CD4-positive, alpha-beta T cell treated with Interleukin-6 at 100 ng/mL for 8 hours (primary cell): ENCODE data around the gene CD180.

ENCODE experiments used
- DNase-seq: peaks from one replicate; pipeline ENCODE4 v3.0.0-alpha.2; 2020; ENCODE audit warnings: mixed read lengths, low spot score

CD180 gene

GRCh38 chr5:67196537-67197059 is at the start of gene CD180:
Gene CD180, minus strand, starts transcription at chr5:67196799. Its CDS starts 158 bp downstream, at chr5:67196641.
- DNase-seq: no peak

- peak; percentile 71 for DNase-seq
These were observed 49.5 kb upstream of the CD180 start for GRCh38 chr5:67246108-67246507.

- no peak for DNase-seq
These were observed 48.8 kb upstream of the CD180 start for GRCh38 chr5:67245259-67245846.

GRCh38 chr5:67244345-67244793 is 47.8 kb upstream of the CD180 start:
- DNase-seq: no peak

GRCh38 chr5:67243944-67244343 is 47.3 kb upstream of the CD180 start:
- no peak for DNase-seq

- DNase-seq: no peak
These were observed 46.8 kb upstream of the CD180 start for GRCh38 chr5:67243349-67243748.

- no peak for DNase-seq
These were observed 44.7 kb upstream of the CD180 start for GRCh38 chr5:67241326-67241725.

- no peak for DNase-seq
These were observed 44.2 kb upstream of the CD180 start for GRCh38 chr5:67240846-67241245.

GRCh38 chr5:67240065-67240464 is 43.5 kb upstream of the CD180 start:
- DNase-seq: no peak

- no peak for DNase-seq
These were observed 41.6 kb upstream of the CD180 start for GRCh38 chr5:67238191-67238590.

- DNase-seq: no peak
These were observed 39.0 kb upstream of the CD180 start for GRCh38 chr5:67235399-67236110.

- DNase-seq: no peak
These were observed 38.1 kb upstream of the CD180 start for GRCh38 chr5:67234671-67235176.

- no peak for DNase-seq
These were observed 36.5 kb upstream of the CD180 start for GRCh38 chr5:67233075-67233474.

- no peak for DNase-seq
These were observed 26.6 kb upstream of the CD180 start for GRCh38 chr5:67223211-67223610.

- no peak for DNase-seq
These were observed 25.8 kb upstream of the CD180 start for GRCh38 chr5:67222243-67223025.

- peak; percentile 60 for DNase-seq
These were observed 25.1 kb upstream of the CD180 start for GRCh38 chr5:67221487-67222242.

GRCh38 chr5:67216564-67216963 is 20.0 kb upstream of the CD180 start:
- no peak for DNase-seq

- peak; percentile 85 for DNase-seq
These were observed 19.2 kb upstream of the CD180 start for GRCh38 chr5:67215519-67216471.

GRCh38 chr5:67214707-67215447 is 18.3 kb upstream of the CD180 start:
- no peak for DNase-seq

- DNase-seq: no peak
These were observed 17.4 kb upstream of the CD180 start for GRCh38 chr5:67214036-67214435.
